Naive thymus-derived CD8-positive, alpha-beta T cell (primary cell): ENCODE data around the gene PEX16. TPM values are rescaled to one million over a fixed set of nuclear protein-coding genes. Genes with fewer than 3 reads are reported as not detected.
"Not testable (repeated sequence)": the region's sequence is repeated elsewhere in the genome, so short reads cannot be mapped to it uniquely, and the experiment has no call there.

Experiments
- ATAC-seq, 2 donors: fragments of 150-1000 bp; cut with Tn5 transposase in 1 of 2; sonication (Bioruptor Pico), chemical (Tn5 transposase) in 1 of 2; 1 replicate in 1 of 2; 2 replicates in 1 of 2; pipeline ENCODE4 v1.10.0; 2021; ENCODE audit warnings: mild to moderate bottlenecking in 2 of 2, moderate library complexity in 2 of 2
- POLR2A ChIA-PET: fragments of 350-600 bp; sonication (Branson Sonifier 250); formaldehyde crosslinking; loops from one replicate; lab custom pipeline; 2021; ENCODE audit warnings: antibody characterized with exemption; lab: Charles Lee
- DNase-seq, 10 donors: peaks; one replicate each; pipeline versions ENCODE4 v3.0.0 to v3.0.0-alpha.2; 2020 to 2022
- H3K27ac Mint-ChIP-seq, 10 donors: one replicate each; pipeline ENCODE4 v1.8.0; 2020 to 2022; ENCODE audit warnings: mild to moderate bottlenecking in 10 of 10, mixed read lengths in 10 of 10, moderate library complexity in 4 of 10, inconsistent platforms in 1 of 10
- H3K27me3 Mint-ChIP-seq, 5 donors: one replicate each; pipeline ENCODE4 v1.8.0; 2021 to 2022; ENCODE audit warnings: mixed read lengths in 5 of 5
- H3K36me3 Mint-ChIP-seq, 3 donors: one replicate each; pipeline ENCODE4 v1.8.0; 2020 to 2022; ENCODE audit warnings: mixed read lengths in 3 of 3, mild to moderate bottlenecking in 2 of 3, inconsistent platforms in 1 of 3
- H3K4me1 Mint-ChIP-seq, 4 donors: one replicate each; pipeline ENCODE4 v1.8.0; 2021 to 2022; ENCODE audit warnings: mixed read lengths in 4 of 4
- H3K4me3 Mint-ChIP-seq, 10 donors: one replicate each; pipeline ENCODE4 v1.8.0; 2020 to 2022; ENCODE audit warnings: mild to moderate bottlenecking in 10 of 10, mixed read lengths in 10 of 10, moderate library complexity in 6 of 10, inconsistent platforms in 1 of 10
- H3K9me3 Mint-ChIP-seq, 9 donors: one replicate each; pipeline ENCODE4 v1.8.0; 2020 to 2022; ENCODE audit warnings: mixed read lengths in 9 of 9, mild to moderate bottlenecking in 3 of 9, inconsistent platforms in 1 of 9, moderate library complexity in 1 of 9
- polyA plus RNA-seq, 3 donors: library from polyadenylated mRNA; unstranded; fragments of 300-500 nt; fragmentation: Illumina TruSeq; gene quantifications; one replicate each; pipeline ENCODE4 v1.2.3, GENCODE V29; 2021
- total RNA-seq, 8 experiments: library from RNA in 2 of 8; stranded (reverse) in 2 of 8; gene quantifications; one replicate each; pipeline ENCODE4 v1.2.3 and lab custom pipeline; 2021 to 2026

Gene PEX16
- total and polyA plus RNA-seq, 5 experiments from 2014 or later: 46.1 to 74.1 (median 54.1) TPM

- H3K27ac Mint-ChIP-seq: peak overlapping the region in 1 of 10 donors; percentile 84
- H3K4me1 Mint-ChIP-seq: peaks cover 10 to 18% (median 13%) of the 10 kb centered on the region in 4 donors
- ATAC-seq: no peak
- no peaks in the 10 kb centered on the region for H3K9me3 Mint-ChIP-seq
- no peaks in the 10 kb centered on the region for H3K27me3 Mint-ChIP-seq
- DNase-seq: no peak
- no peak overlapping the region for H3K4me3 Mint-ChIP-seq
- POLR2A ChIA-PET: interaction anchor here (1.1 kb wide), 1 partner anchor 8 kb away, joined by 3 read pairs; no protein-coding TSS in a partner anchor
- H3K36me3 Mint-ChIP-seq: peaks cover 0 to 40% (median 0%) of the 10 kb centered on the region in 3 donors
Observed at GRCh38 chr11:45909594-45910475, 7.8 kb downstream of the PEX16 start.

- ATAC-seq (peak in 1 of 2 donors; percentile 7), DNase-seq (no peak)
- peak overlapping the region in 2 of 10 donors; percentile 24 to 84 for H3K27ac Mint-ChIP-seq
- peaks cover 0 to 26% (median 0%) of the 10 kb centered on the region in 3 donors for H3K36me3 Mint-ChIP-seq
- H3K4me1 Mint-ChIP-seq: peaks cover 10 to 18% (median 15%) of the 10 kb centered on the region in 4 donors
- POLR2A ChIA-PET: interaction anchor here (0.6 to 1.3 kb wide), 2 partner anchors 10 to 1542 kb away, joined by 3 read pairs; no protein-coding TSS in a partner anchor
- H3K27me3 Mint-ChIP-seq: no peaks in the 10 kb centered on the region
- no peak overlapping the region for H3K4me3 Mint-ChIP-seq
- no peaks in the 10 kb centered on the region for H3K9me3 Mint-ChIP-seq
Observed at GRCh38 chr11:45907911-45908370, 9.7 kb downstream of the PEX16 start.

- ATAC-seq: peak in 1 of 2 donors; percentile 15
- Mint-ChIP-seq H3K27ac (peak within 1 kb of the TSS in 2 of 10 donors; percentile 22 to 84), H3K4me3 (peak within 1 kb of the TSS in 1 of 10 donors; percentile 28), H3K36me3 (peaks cover 0 to 22% (median 0%) of the 10 kb centered on the region in 3 donors), H3K9me3 (no peaks in the 10 kb centered on the region), H3K4me1 (peaks cover 10 to 18% (median 15%) of the 10 kb centered on the region in 4 donors), H3K27me3 (no peaks in the 10 kb centered on the region)
- POLR2A ChIA-PET: interaction anchor here (0.6 to 1.3 kb wide), 2 partner anchors 11 to 1543 kb away, joined by 3 read pairs; no protein-coding TSS in a partner anchor
- no peak for DNase-seq
Observed at GRCh38 chr11:45906965-45907611, 10.6 kb downstream of the PEX16 start, which contains the start of gene FREY1. FREY1 (minus strand) TSS chr11:45907271; CDS start chr11:45907245, 26 bp downstream.

GRCh38 chr11:45906096-45906682 lies 11.5 kb downstream of the PEX16 start:
- ATAC-seq (no peak), DNase-seq (no peak)
- Mint-ChIP-seq H3K27ac (peak overlapping the region in 2 of 10 donors; percentile 22 to 31), H3K4me1 (peaks cover 10 to 18% (median 15%) of the 10 kb centered on the region in 4 donors), H3K9me3 (no peaks in the 10 kb centered on the region), H3K27me3 (no peaks in the 10 kb centered on the region), H3K36me3 (peaks cover 0 to 16% (median 0%) of the 10 kb centered on the region in 3 donors), H3K4me3 (peak overlapping the region in 1 of 10 donors; percentile 28)
- POLR2A ChIA-PET: no interaction called here

GRCh38 chr11:45905576-45905975 lies 12.1 kb downstream of the PEX16 start:
- DNase-seq, H3K36me3 Mint-ChIP-seq, POLR2A ChIA-PET, H3K9me3 Mint-ChIP-seq, H3K4me3 Mint-ChIP-seq, H3K27me3 Mint-ChIP-seq: not testable (repeated sequence)
- Mint-ChIP-seq H3K27ac (peak overlapping the region in 2 of 10 donors; percentile 9 to 12), H3K4me1 (peaks cover 8 to 18% (median 17%) of the 10 kb centered on the region in 4 donors)
- peak; percentile 9 to 20 for ATAC-seq

- ATAC-seq (no peak), DNase-seq (no peak)
- H3K9me3 Mint-ChIP-seq: no peaks in the 10 kb centered on the region
- H3K4me3 Mint-ChIP-seq: no peak overlapping the region
- peaks cover 0 to 5% (median 0%) of the 10 kb centered on the region in 5 donors for H3K27me3 Mint-ChIP-seq
- H3K4me1 Mint-ChIP-seq: peaks cover 8 to 20% (median 19%) of the 10 kb centered on the region in 4 donors
- POLR2A ChIA-PET: no interaction called here
- H3K36me3 Mint-ChIP-seq: peaks cover 0 to 8% (median 0%) of the 10 kb centered on the region in 3 donors
- peak overlapping the region in 1 of 10 donors; percentile 9 for H3K27ac Mint-ChIP-seq
Observed at GRCh38 chr11:45905095-45905494, 12.6 kb downstream of the PEX16 start.

- no peak for DNase-seq
- no peak for ATAC-seq
- H3K36me3 Mint-ChIP-seq: peaks cover 0 to 3% (median 0%) of the 10 kb centered on the region in 3 donors
- no peaks in the 10 kb centered on the region for H3K9me3 Mint-ChIP-seq
- no peak overlapping the region for H3K4me3 Mint-ChIP-seq
- no peak overlapping the region for H3K27ac Mint-ChIP-seq
- POLR2A ChIA-PET: no interaction called here
- H3K27me3 Mint-ChIP-seq: peaks cover 0 to 5% (median 0%) of the 10 kb centered on the region in 5 donors
- H3K4me1 Mint-ChIP-seq: peaks cover 9 to 21% (median 19%) of the 10 kb centered on the region in 4 donors
Observed at GRCh38 chr11:45904309-45904915, 13.3 kb downstream of the PEX16 start.

- POLR2A ChIA-PET: no interaction called here
- peak overlapping the region in 1 of 10 donors; percentile 82 for H3K27ac Mint-ChIP-seq
- no peak overlapping the region for H3K4me3 Mint-ChIP-seq
- DNase-seq: no peak
- H3K27me3 Mint-ChIP-seq: peaks cover 3 to 17% (median 5%) of the 10 kb centered on the region in 5 donors
- H3K4me1 Mint-ChIP-seq: peaks cover 5 to 24% (median 20%) of the 10 kb centered on the region in 4 donors
- no peak for ATAC-seq
- H3K36me3 Mint-ChIP-seq: no peaks in the 10 kb centered on the region
- no peaks in the 10 kb centered on the region for H3K9me3 Mint-ChIP-seq
Observed at GRCh38 chr11:45902452-45903380, 15.0 kb downstream of the PEX16 start.

- H3K4me3 Mint-ChIP-seq: peak overlapping the region in 4 of 10 donors; percentile 15 to 75 (median 42)
- H3K27ac Mint-ChIP-seq: peak overlapping the region in 2 of 10 donors; percentile 56 to 82
- ATAC-seq (no peak), DNase-seq (no peak)
- no peaks in the 10 kb centered on the region for H3K36me3 Mint-ChIP-seq
- POLR2A ChIA-PET: interaction anchor here (1.0 kb wide), 1 partner anchor 16 kb away, joined by 3 read pairs; the partner anchor contains the start of gene PEX16
- no peaks in the 10 kb centered on the region for H3K9me3 Mint-ChIP-seq
- peaks cover 5 to 23% (median 19%) of the 10 kb centered on the region in 4 donors for H3K4me1 Mint-ChIP-seq
- H3K27me3 Mint-ChIP-seq: peaks cover 3 to 26% (median 5%) of the 10 kb centered on the region in 5 donors
Observed at GRCh38 chr11:45901626-45902025, 16.1 kb downstream of the PEX16 start.

- H3K27me3 Mint-ChIP-seq: peaks cover 3 to 30% (median 5%) of the 10 kb centered on the region in 5 donors
- no peak for DNase-seq
- no peak for ATAC-seq
- no peaks in the 10 kb centered on the region for H3K36me3 Mint-ChIP-seq
- no peaks in the 10 kb centered on the region for H3K9me3 Mint-ChIP-seq
- H3K4me3 Mint-ChIP-seq: peak overlapping the region; percentile 53 to 80 (median 70)
- peak overlapping the region in 6 of 10 donors; percentile 20 to 82 (median 52) for H3K27ac Mint-ChIP-seq
- H3K4me1 Mint-ChIP-seq: peaks cover 2 to 23% (median 14%) of the 10 kb centered on the region in 4 donors
- POLR2A ChIA-PET: interaction anchor here (0.5 to 1.1 kb wide), 3 partner anchors 14 to 50 kb away, joined by 3 to 5 read pairs (median 5); partner anchors contain the start of gene PEX16
Observed at GRCh38 chr11:45900916-45901617, 16.6 kb downstream of the PEX16 start.
